PC-9 (cell line): ENCODE data around the gene DYSF. TPM values are rescaled to one million over a fixed set of nuclear protein-coding genes. Genes with fewer than 3 reads are reported as not detected.

Source experiments
- BruUV-seq: library from RNA; stranded (reverse); fragments of 400-500 nt; replicated peaks from 2 replicates; lab custom pipeline; 2021; lab: Mats Ljungman, UMichigan
- CTCF ChIA-PET: fragments of 300-600 bp; sonication (Branson Sonifier 250); formaldehyde crosslinking; loops from one replicate; lab custom pipeline; 2022; ENCODE audit warnings: antibody characterized with exemption; lab: Charles Lee
- POLR2A ChIA-PET: fragments of 300-600 bp; sonication (Branson Sonifier 250); formaldehyde crosslinking; loops from one replicate; lab custom pipeline; 2022; ENCODE audit warnings: antibody characterized with exemption; ENCODE audit not compliant: unreplicated experiment; lab: Charles Lee
- DNase-seq, 2 experiments: peaks; one replicate each; pipeline versions ENCODE4 v3.0.0 to v3.0.0-alpha.2; 2015 to 2022; ENCODE audit warnings: mixed read lengths in 1 of 2
- H2AFZ ChIP-seq: fragments of 200-600 bp; sonication (generic); 2 replicates; pipeline ENCODE4 v1.8.1; 2017; ENCODE audit warnings: antibody characterized with exemption
- H3F3A ChIP-seq: fragments of 200-600 bp; sonication (generic); 2 replicates; pipeline ENCODE4 v1.8.1; 2017; ENCODE audit warnings: antibody characterized with exemption, mild to moderate bottlenecking, low read depth; ENCODE audit not compliant: insufficient read depth
- H3K27ac ChIP-seq: fragments of 200-600 bp; sonication (generic); 2 replicates; pipeline ENCODE4 v1.6.1; 2016; ENCODE audit warnings: mixed run types
- H3K27me3 ChIP-seq: fragments of 200-600 bp; sonication (generic); 2 replicates; pipeline ENCODE4 v1.6.1; 2016; ENCODE audit warnings: low read depth, mixed run types; ENCODE audit not compliant: insufficient read depth
- H3K36me3 ChIP-seq: fragments of 200-600 bp; sonication (generic); 2 replicates; pipeline ENCODE4 v1.6.1; 2016; ENCODE audit warnings: low read depth, mixed run types
- H3K4me1 ChIP-seq: fragments of 200-600 bp; sonication (generic); replicated peaks from 2 replicates; pipeline ENCODE4 v1.6.1; 2016; ENCODE audit warnings: mixed run types; ENCODE audit not compliant: insufficient read depth
- H3K4me2 ChIP-seq: fragments of 200-600 bp; sonication (generic); 2 replicates; pipeline ENCODE4 v1.6.1; 2017; ENCODE audit warnings: mixed run types
- H3K4me3 ChIP-seq: fragments of 200-600 bp; sonication (generic); 2 replicates; pipeline ENCODE4 v1.6.1; 2016; ENCODE audit warnings: mixed run types
- H3K79me2 ChIP-seq: fragments of 200-600 bp; sonication (generic); 2 replicates; pipeline ENCODE4 v1.6.1; 2017; ENCODE audit warnings: low read depth, mixed run types
- H3K9me2 ChIP-seq: fragments of 200-600 bp; sonication (generic); 2 replicates; pipeline ENCODE4 v1.8.1; 2017; ENCODE audit warnings: mild to moderate bottlenecking; ENCODE audit not compliant: insufficient read depth
- H3K9me3 ChIP-seq: fragments of 200-600 bp; sonication (generic); 2 replicates; pipeline ENCODE4 v1.8.1; 2016; ENCODE audit warnings: low read depth; ENCODE audit not compliant: insufficient read depth
- H4K20me1 ChIP-seq: fragments of 200-600 bp; sonication (generic); 2 replicates; pipeline ENCODE4 v1.8.1; 2017; ENCODE audit not compliant: insufficient read depth
- CTCF ChIP-seq: fragments of 200-600 bp; sonication (generic); conservative IDR thresholded peaks from 2 replicates; pipeline ENCODE4 v1.6.1; 2017; ENCODE audit warnings: mixed run types, antibody characterized with exemption, mild to moderate bottlenecking, moderate library complexity
- EZH2 ChIP-seq: fragments of 200-600 bp; sonication (generic); IDR thresholded peaks from 2 replicates; pipeline ENCODE4 v1.8.0; 2017; ENCODE audit warnings: antibody characterized with exemption, low read depth
- intact Hi-C: fragments of 100-400 bp; cut with micrococcal nuclease; formaldehyde crosslinking; loops from one replicate; pipeline ENCODE4 v1.10.0; 2022; ENCODE audit not compliant: unreplicated experiment
- total RNA-seq: library from RNA; stranded (reverse); gene quantifications from 2 replicates; pipeline ENCODE4 v1.2.3, GENCODE V29; 2021

The DYSF gene
- total RNA-seq, 1 experiment from 2014 or later: 12.2 TPM

DNA sequence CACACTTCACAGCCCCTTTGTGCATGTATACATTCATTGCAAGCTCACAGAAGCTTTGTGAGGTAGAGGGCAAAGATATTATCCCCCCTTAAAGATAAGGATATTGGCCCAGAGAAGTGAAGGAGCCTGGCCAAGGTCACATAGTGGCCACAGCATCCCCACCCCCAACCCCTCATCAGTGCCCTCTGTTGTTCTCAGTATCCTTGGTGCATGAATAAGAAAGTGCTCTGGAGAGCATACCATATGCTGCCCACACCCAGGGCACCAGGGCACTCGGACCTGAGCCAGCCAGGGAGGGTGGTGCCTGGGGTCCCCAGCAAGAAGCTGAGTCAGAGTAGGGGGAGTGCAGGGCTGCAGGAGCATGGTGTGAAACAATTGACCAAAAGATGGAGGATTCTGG, 3.3 kb downstream of the DYSF start:
- CTCF ChIA-PET: interaction anchor here (0.6 kb wide), 1 partner anchor 49 kb away, joined by 3 read pairs; no protein-coding TSS in a partner anchor
- no peak for DNase-seq
- Histone ChIP-seq H3K9me3 (no peaks in the 10 kb centered on the region), H3K4me2 (no peak overlapping the region; the same call in 1 of the 2 replicates), H3K27ac (no peak overlapping the region), H3F3A (peaks cover 53% of the 10 kb centered on the region), H3K79me2 (peaks cover 20% of the 10 kb centered on the region; the same call in 1 of the 2 replicates), H3K4me1 (peaks cover 86% of the 10 kb centered on the region), H3K4me3 (no peak overlapping the region), H4K20me1 (no peaks in the 10 kb centered on the region), H3K9me2 (no peaks in the 10 kb centered on the region), H3K27me3 (no peaks in the 10 kb centered on the region), H3K36me3 (no peaks in the 10 kb centered on the region), H2AFZ (no peak overlapping the region)
- POLR2A ChIA-PET: interaction anchor here (0.6 kb wide), 1 partner anchor 347 kb away, joined by 4 read pairs; no protein-coding TSS in a partner anchor
- no peak for TF ChIP-seq CTCF
- TF ChIP-seq EZH2: no peak
- intact Hi-C loops: no loop called here
- no TSS peak for BruUV-seq

GRCh38 chr2:71457123-71457915, 4.0 kb downstream of the DYSF start:
- intact Hi-C loops: no loop called here
- no peak overlapping the region for H3K4me3 ChIP-seq
- peaks cover 79% of the 10 kb centered on the region for H3K4me1 ChIP-seq
- H3K4me2 ChIP-seq: peak overlapping the region; percentile 29
- no peak for DNase-seq
- H3K36me3 ChIP-seq: no peaks in the 10 kb centered on the region
- H3K79me2 ChIP-seq: peaks cover 20% of the 10 kb centered on the region; the same call in 1 of the 2 replicates
- BruUV-seq: no TSS peak
- TF ChIP-seq EZH2 (no peak), CTCF (no peak)
- H3K27me3 ChIP-seq: no peaks in the 10 kb centered on the region
- H3K9me3 ChIP-seq: no peaks in the 10 kb centered on the region; the same call in 1 of the 2 replicates
- CTCF ChIA-PET: no interaction called here
- H3K27ac ChIP-seq: peak overlapping the region; percentile 36
- H2AFZ ChIP-seq: no peak overlapping the region
- H4K20me1 ChIP-seq: no peaks in the 10 kb centered on the region
- peaks cover 47% of the 10 kb centered on the region for H3F3A ChIP-seq
- POLR2A ChIA-PET: interaction anchor here (0.6 kb wide), 1 partner anchor 348 kb away, joined by 4 read pairs; no protein-coding TSS in a partner anchor
- no peaks in the 10 kb centered on the region for H3K9me2 ChIP-seq

- Histone ChIP-seq H3K9me2 (no peaks in the 10 kb centered on the region), H3K4me2 (peak overlapping the region; percentile 52), H4K20me1 (no peaks in the 10 kb centered on the region), H3K27ac (peak overlapping the region; percentile 68), H2AFZ (no peak overlapping the region), H3K9me3 (no peaks in the 10 kb centered on the region; the same call in 1 of the 2 replicates), H3K4me3 (no peak overlapping the region), H3K79me2 (peaks cover 20% of the 10 kb centered on the region; the same call in 1 of the 2 replicates), H3F3A (peaks cover 44% of the 10 kb centered on the region), H3K36me3 (no peaks in the 10 kb centered on the region), H3K4me1 (peaks cover 74% of the 10 kb centered on the region), H3K27me3 (no peaks in the 10 kb centered on the region)
- TF ChIP-seq CTCF (no peak), EZH2 (no peak)
- no peak for DNase-seq
- ChIA-PET CTCF (no interaction called here), POLR2A (no interaction called here)
- intact Hi-C loops: no loop called here
- no TSS peak for BruUV-seq
Observed at GRCh38 chr2:71457923-71458322, 4.6 kb downstream of the DYSF start.
